Gastroesophageal sphincter (tissue), 4 donors: Measurements from ENCODE around the gene CAPZB. TPM values are rescaled to one million over a fixed set of nuclear protein-coding genes. Genes with fewer than 3 reads are reported as not detected.

ENCODE experiments used
- ATAC-seq: fragments of 150-250 bp; one replicate; pipeline ENCODE4 v1.9.1; 2016; ENCODE audit warnings: mild to moderate bottlenecking, moderate library complexity
- H3K27ac ChIP-seq, 4 donors: fragments of 200-600 bp; sonication (generic) in 3 of 4; 1 replicate in 3 of 4; 2 replicates in 1 of 4; pipeline ENCODE4 v1.5.1; 2016 to 2019
- H3K27me3 ChIP-seq: fragments of 200-600 bp; sonication (generic); one replicate; pipeline ENCODE4 v1.5.1; 2019
- H3K36me3 ChIP-seq, 2 donors: fragments of 200-600 bp; sonication (generic); one replicate each; pipeline ENCODE4 v1.5.1; 2019; ENCODE audit warnings: control low read depth in 1 of 2
- H3K4me1 ChIP-seq, 3 donors: fragments of 200-600 bp; sonication (generic); 1 replicate in 2 of 3; 2 replicates in 1 of 3; pipeline ENCODE4 v1.5.1; 2016 to 2019; ENCODE audit warnings: control low read depth in 2 of 3
- H3K4me3 ChIP-seq, 2 donors: fragments of 200-600 bp; sonication (generic); one replicate each; pipeline ENCODE4 v1.5.1; 2019; ENCODE audit warnings: mild to moderate bottlenecking in 1 of 2, moderate library complexity in 1 of 2
- H3K9me3 ChIP-seq, 3 donors: fragments of 200-600 bp; sonication (generic); one replicate each; pipeline ENCODE4 v1.5.1; 2017 to 2019; ENCODE audit warnings: control low read depth in 2 of 3
- CTCF ChIP-seq, 4 experiments: fragments of 200-600 bp in 2 of 4; fragments of 450-650 bp in 2 of 4; sonication (generic) in 1 of 4; IDR thresholded peaks; one replicate each; pipeline ENCODE4 v1.5.1; 2017 to 2019; ENCODE audit warnings: antibody characterized with exemption in 4 of 4, mild to moderate bottlenecking in 2 of 4, moderate library complexity in 2 of 4
- EP300 ChIP-seq: sonication (generic); formaldehyde crosslinking; IDR thresholded peaks from one replicate; pipeline ENCODE4 v1.6.1; 2017; ENCODE audit warnings: antibody characterized with exemption, mild to moderate bottlenecking
- POLR2A ChIP-seq, 2 donors: fragments of 450-650 bp; IDR thresholded peaks; one replicate each; pipeline ENCODE4 v1.6.1; 2017; ENCODE audit warnings: antibody characterized with exemption in 2 of 2, mild to moderate bottlenecking in 2 of 2, moderate library complexity in 1 of 2
- POLR2AphosphoS5 ChIP-seq: sonication (generic); formaldehyde crosslinking; IDR thresholded peaks from one replicate; pipeline ENCODE4 v1.6.1; 2017; ENCODE audit warnings: antibody characterized with exemption
- WGBS, 2 donors: methylation state at CpG; one replicate each; pipeline ENCODE4 v1.1.5; 2018; ENCODE audit warnings: low coverage in 1 of 2; 5-methylcytosine and 5-hydroxymethylcytosine counted together
- total RNA-seq, 4 donors: library from RNA; depleted of rRNA; stranded (reverse); fragments of >200 nt; gene quantifications; one replicate each; pipeline ENCODE4 v1.1.0, GENCODE V29; 2016

Gene CAPZB
- total RNA-seq, 4 donors from 2014 or later = 160 to 288 (median 184) TPM

DNA sequence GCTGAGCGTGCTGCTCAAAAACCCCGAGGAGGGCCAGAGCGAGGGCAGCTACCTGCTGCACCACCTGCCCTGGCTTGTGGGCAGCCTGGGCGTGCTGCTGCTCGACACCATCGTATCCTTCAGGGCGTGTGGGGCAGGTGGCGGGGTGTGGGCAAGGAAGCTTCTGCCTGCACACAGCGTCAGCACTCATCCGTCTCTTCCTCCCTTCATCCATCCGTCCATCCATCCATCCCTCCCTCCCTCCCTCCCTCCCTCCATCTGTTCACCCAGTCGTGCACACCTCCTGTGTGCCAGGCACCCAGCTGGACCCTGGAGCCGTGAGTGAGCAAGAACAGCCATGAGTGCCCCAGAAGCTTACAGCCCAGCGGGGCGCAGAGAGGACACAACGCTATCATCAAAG lies 158.0 kb downstream of the CAPZB start:
- peaks cover 0 to 98% of the 10 kb centered on the region in 2 donors for H3K36me3 ChIP-seq
- no peak for ATAC-seq
- H3K4me3 ChIP-seq = no peak overlapping the region
- no peaks in the 10 kb centered on the region for H3K27me3 ChIP-seq
- no peaks in the 10 kb centered on the region for H3K4me1 ChIP-seq
- no peaks in the 10 kb centered on the region for H3K9me3 ChIP-seq
- H3K27ac ChIP-seq = no peak overlapping the region
- TF ChIP-seq POLR2AphosphoS5 (no peak), POLR2A (IDR thresholded peaks at IDR 0.05) (no peak), CTCF (IDR thresholded peaks at IDR 0.05) (no peak), EP300 (no peak)
- 88% methylated on average over 11 of the region's 16 CpGs; no CpG with 5 or more reads in 1 of the 2 donors for WGBS, 2 donors

DNA sequence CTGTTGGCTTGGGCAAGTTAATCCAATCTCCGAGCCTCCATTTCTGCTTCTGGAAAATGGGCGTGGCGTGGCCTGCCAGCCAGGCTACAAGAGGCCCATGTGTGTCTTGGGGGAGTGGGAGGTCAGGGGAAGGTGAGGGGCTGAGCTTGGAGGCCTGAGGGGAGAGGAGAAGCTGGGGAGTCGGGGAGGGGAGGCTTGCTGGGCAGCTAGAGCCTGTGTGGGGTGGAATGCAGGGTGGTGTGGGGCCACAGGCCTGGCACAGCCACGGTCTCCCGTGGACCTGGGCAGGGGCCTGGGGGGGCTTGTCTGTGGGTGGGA lies 158.6 kb downstream of the CAPZB start:
- Histone ChIP-seq H3K4me1 (no peaks in the 10 kb centered on the region), H3K27me3 (no peaks in the 10 kb centered on the region), H3K27ac (no peak overlapping the region), H3K4me3 (no peak overlapping the region), H3K36me3 (peaks cover 0 to 98% of the 10 kb centered on the region in 2 donors), H3K9me3 (no peaks in the 10 kb centered on the region)
- TF ChIP-seq CTCF (IDR thresholded peaks at IDR 0.05) = no peak
- TF ChIP-seq POLR2AphosphoS5 = no peak
- TF ChIP-seq POLR2A (IDR thresholded peaks at IDR 0.05) = no peak
- no peak for TF ChIP-seq EP300
- ATAC-seq = no peak
- 90% methylated on average over 2 of the region's 6 CpGs; no CpG with 5 or more reads in 1 of the 2 donors for WGBS, 2 donors

DNA sequence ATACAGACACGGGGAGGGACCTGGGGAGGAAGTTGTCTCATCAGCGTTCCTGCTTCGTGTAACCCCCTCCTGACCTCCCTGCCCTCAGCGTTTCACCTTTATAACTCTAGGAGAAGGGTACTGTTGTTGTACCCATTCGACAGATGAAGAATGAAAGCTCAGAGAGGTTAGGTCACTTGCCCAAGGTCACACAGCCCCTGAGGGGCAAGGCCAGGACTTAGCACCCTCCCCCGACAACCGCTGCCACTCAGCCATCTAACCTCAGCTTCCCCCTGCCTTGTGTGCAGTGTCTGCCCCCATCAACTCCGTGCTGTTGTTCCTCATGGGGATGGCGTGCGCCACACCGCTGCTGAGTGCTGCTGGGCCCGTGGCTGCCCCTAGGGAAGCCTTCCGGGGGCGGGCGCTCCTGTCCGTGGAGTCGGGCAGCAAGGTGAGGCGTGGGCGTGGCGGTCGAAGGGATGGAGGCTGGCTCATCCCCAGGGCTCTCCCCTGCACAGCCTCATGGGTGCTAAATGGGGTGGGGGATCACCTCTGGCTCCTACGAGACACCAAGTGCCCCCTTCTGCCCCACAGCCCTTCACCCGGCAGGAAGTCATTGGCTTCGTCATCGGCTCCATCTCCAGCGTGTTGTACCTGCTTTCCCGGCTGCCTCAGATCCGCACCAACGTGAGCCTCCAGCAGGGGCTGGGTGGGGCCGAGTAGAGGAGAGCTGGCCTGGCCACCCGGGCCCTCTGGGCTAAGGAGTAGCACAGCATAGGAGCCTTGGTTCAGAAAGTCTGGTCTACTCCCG lies 159.2 kb downstream of the CAPZB start:
- no peaks in the 10 kb centered on the region for H3K27me3 ChIP-seq
- WGBS, 2 donors = 74% methylated on average over 6 of the region's 32 CpGs; no CpG with 5 or more reads in 1 of the 2 donors
- peaks cover 0 to 93% of the 10 kb centered on the region in 2 donors for H3K36me3 ChIP-seq
- no peak overlapping the region for H3K27ac ChIP-seq
- no peak overlapping the region for H3K4me3 ChIP-seq
- TF ChIP-seq POLR2A (IDR thresholded peaks at IDR 0.05) (no peak), CTCF (IDR thresholded peaks at IDR 0.05) (peak in 1 of 4 experiments; percentile 6)
- no peaks in the 10 kb centered on the region for H3K4me1 ChIP-seq
- H3K9me3 ChIP-seq = no peaks in the 10 kb centered on the region
- no peak for ATAC-seq

GRCh38 chr1:19325368-19325957 lies 159.9 kb downstream of the CAPZB start:
- Histone ChIP-seq H3K4me1 (no peaks in the 10 kb centered on the region), H3K9me3 (no peaks in the 10 kb centered on the region), H3K36me3 (peaks cover 0 to 88% of the 10 kb centered on the region in 2 donors), H3K27me3 (no peaks in the 10 kb centered on the region), H3K4me3 (no peak overlapping the region), H3K27ac (no peak overlapping the region)
- 79% methylated on average over 6 of the region's 19 CpGs; no CpG with 5 or more reads in 1 of the 2 donors for WGBS, 2 donors
- TF ChIP-seq POLR2AphosphoS5 (no peak), POLR2A (IDR thresholded peaks at IDR 0.05) (no peak), CTCF (IDR thresholded peaks at IDR 0.05) (no peak), EP300 (no peak)
- ATAC-seq = no peak

- no peak for ATAC-seq
- H3K36me3 ChIP-seq = peaks cover 0 to 80% of the 10 kb centered on the region in 2 donors
- WGBS, 2 donors = no CpG with 5 or more reads among the region's 9 CpGs
Observed at GRCh38 chr1:19324665-19324990, 160.7 kb downstream of the CAPZB start.

More at GRCh38 chr1:19324665-19324990, 160.7 kb downstream of the CAPZB start:
- no peaks in the 10 kb centered on the region for H3K4me1 ChIP-seq
- H3K27me3 ChIP-seq = no peaks in the 10 kb centered on the region
- no peak overlapping the region for H3K27ac ChIP-seq
- no peaks in the 10 kb centered on the region for H3K9me3 ChIP-seq
- no peak for TF ChIP-seq POLR2A (IDR thresholded peaks at IDR 0.05)
- no peak for TF ChIP-seq CTCF (IDR thresholded peaks at IDR 0.05)
- TF ChIP-seq POLR2AphosphoS5 = no peak
- no peak for TF ChIP-seq EP300
- no peak overlapping the region for H3K4me3 ChIP-seq
